Pancreas (tissue), 10 donors: Measurements from ENCODE around the gene C17orf100. TPM values are rescaled to one million over a fixed set of nuclear protein-coding genes. Genes with fewer than 3 reads are reported as not detected.
"Not testable (repeated sequence)": the region's sequence is repeated elsewhere in the genome, so short reads cannot be mapped to it uniquely, and the experiment has no call there.

Experiments
- ATAC-seq, 4 donors: fragments of 200-7000 bp; cut with Tn5 transposase; one replicate each; pipeline versions ENCODE4 v1.8.0 to v1.9.1; 2020; ENCODE audit warnings: mild to moderate bottlenecking in 4 of 4, moderate library complexity in 4 of 4
- DNase-seq, 6 donors: peaks; one replicate each; pipeline ENCODE4 v3.0.0-alpha.2; 2020
- FAIRE-seq: peaks from 2 replicates; lab custom pipeline; 2012; peaks lifted over from hg19 to GRCh38; lab: Jason Lieb, UNC
- H3K27ac ChIP-seq, 4 donors: fragments of 200-600 bp; sonication (generic); 1 replicate in 3 of 4; 2 replicates in 1 of 4; pipeline versions ENCODE4 v1.5.0 to v1.8.0; 2020
- H3K27me3 ChIP-seq, 4 donors: fragments of 200-600 bp; one replicate each; pipeline ENCODE4 v1.8.0; 2021
- H3K36me3 ChIP-seq, 3 donors: fragments of 200-600 bp; sonication (generic) in 1 of 3; one replicate each; pipeline versions ENCODE4 v1.5.0 to v1.8.0; 2020 to 2021
- H3K4me1 ChIP-seq, 3 donors: fragments of 200-600 bp; one replicate each; pipeline ENCODE4 v1.8.0; 2021
- H3K4me3 ChIP-seq, 4 donors: fragments of 200-600 bp; sonication (generic) in 2 of 4; one replicate each; pipeline versions ENCODE4 v1.5.0 to v1.8.0; 2020 to 2021
- H3K9me3 ChIP-seq, 4 donors: fragments of 200-600 bp; one replicate each; pipeline ENCODE4 v1.8.0; 2021
- CTCF ChIP-seq, 4 donors: fragments of 200-600 bp; sonication (generic) in 3 of 4; IDR thresholded peaks; one replicate each; pipeline versions ENCODE4 v1.5.0 to v1.8.0; 2021; ENCODE audit warnings: antibody characterized with exemption in 4 of 4
- WGBS, 2 donors: extraction: QIAGEN DNeasy Blood & Tissue Kit; methylation state at CpG; one replicate each; pipeline ENCODE4 v1.1.7; 2013; 5-methylcytosine and 5-hydroxymethylcytosine counted together
- intact Hi-C, 3 donors: fragments of 100-400 bp; cut with DNase I; formaldehyde crosslinking; loops; one replicate each; pipeline versions ENCODE4 v1.11.1 to v1.14.2; 2022
- polyA plus RNA-seq, 2 donors: library from polyadenylated mRNA; stranded (reverse); fragments of 200-250 nt; gene quantifications; one replicate each; pipeline ENCODE4 v1.2.3, GENCODE V29; 2013
- total RNA-seq, 6 donors: library from RNA; stranded (reverse); fragmentation: NEBNext Ultra II Directional in 4 of 6; extraction: Animal tissue kit (Norgen Biotek cat#: 25700) in 4 of 6; gene quantifications; one replicate each; pipeline versions ENCODE4 v1.2.1 to v1.2.4, GENCODE V29; 2021 to 2023
- donor health status: healthy with polysubstance abuse.
- donor health status: DM: no; HTN: no; CAD: no; lungs with moderate emphysema.
- donor health status: DM: no; HTN: no; CAD: no.
- donor health status: control.
- donor health status: control.
- donor health status: Bipolar disorder and iron deficiency.
- donor health status: DM: yes; HTN: yes; CAD: no.
- donor health status: DM: no; HTN: no; CAD: no.
- donor health status: DM: no; HTN: no; CAD: no.
- donor health status: DM: yes; HTN: yes; CAD: no.

Gene C17orf100
- total and polyA plus RNA-seq, 8 donors = 0.91 to 5.8 (median 2.4) TPM

GRCh38 chr17:6657633-6658287 is 6.2 kb downstream of the C17orf100 start:
- ATAC-seq = no peak
- 87 to 88% methylated on average over 18 of the region's 18 CpGs for WGBS, 2 donors
- no peaks in the 10 kb centered on the region for H3K36me3 ChIP-seq
- H3K4me3 ChIP-seq = no peak overlapping the region
- no peaks in the 10 kb centered on the region for H3K27me3 ChIP-seq
- DNase-seq = no peak
- no peak overlapping the region for H3K27ac ChIP-seq
- peaks cover under 1 to 15% (median 12%) of the 10 kb centered on the region in 3 donors for H3K4me1 ChIP-seq
- H3K9me3 ChIP-seq = no peaks in the 10 kb centered on the region
- no peak for TF ChIP-seq CTCF (IDR thresholded peaks at IDR 0.05)
- FAIRE-seq = no peak
- intact Hi-C loops = no loop called here

- H3K4me1 ChIP-seq, H3K27ac ChIP-seq, H3K4me3 ChIP-seq, FAIRE-seq, ATAC-seq, H3K27me3 ChIP-seq, H3K9me3 ChIP-seq, intact Hi-C loops, DNase-seq, H3K36me3 ChIP-seq: not testable (repeated sequence)
- 85 to 92% methylated on average over 2 to 5 of the region's 5 CpGs for WGBS, 2 donors
Observed at GRCh38 chr17:6658411-6658810, 6.8 kb downstream of the C17orf100 start.

- H3K27me3 ChIP-seq = no peaks in the 10 kb centered on the region
- FAIRE-seq (no peak), DNase-seq (no peak), ATAC-seq (peak in 1 of 4 donors; percentile 15)
- TF ChIP-seq CTCF (IDR thresholded peaks at IDR 0.05) = no peak
- no peaks in the 10 kb centered on the region for H3K36me3 ChIP-seq
- no peak overlapping the region for H3K4me3 ChIP-seq
- WGBS, 2 donors = 86 to 91% methylated on average over 9 of the region's 9 CpGs
- no peaks in the 10 kb centered on the region for H3K4me1 ChIP-seq
- intact Hi-C loops = loop anchor here in 2 of 3 donors (10.0 kb wide), 2 partner anchors 185 to 345 kb away; no protein-coding TSS in a partner anchor
- no peaks in the 10 kb centered on the region for H3K9me3 ChIP-seq
- no peak overlapping the region for H3K27ac ChIP-seq
Observed at GRCh38 chr17:6660101-6660500, 8.5 kb downstream of the C17orf100 start.

- WGBS, 2 donors = 72 to 78% methylated on average over 10 to 11 of the region's 11 CpGs
- H3K4me1 ChIP-seq = no peaks in the 10 kb centered on the region
- no peak for DNase-seq
- H3K9me3 ChIP-seq = no peaks in the 10 kb centered on the region
- peak in 1 of 4 donors; percentile 63 for ATAC-seq
- H3K4me3 ChIP-seq = no peak overlapping the region
- no peak overlapping the region for H3K27ac ChIP-seq
- H3K27me3 ChIP-seq = no peaks in the 10 kb centered on the region
- no peaks in the 10 kb centered on the region for H3K36me3 ChIP-seq
- FAIRE-seq = no peak
- TF ChIP-seq CTCF (IDR thresholded peaks at IDR 0.05) = no peak
- intact Hi-C loops = loop anchor here in 2 of 3 donors (10.0 kb wide), 2 partner anchors 184 to 344 kb away; no protein-coding TSS in a partner anchor
Observed at GRCh38 chr17:6660805-6661463, 9.4 kb downstream of the C17orf100 start.

- TF ChIP-seq CTCF (IDR thresholded peaks at IDR 0.05) = no peak
- Histone ChIP-seq H3K27ac (no peak overlapping the region), H3K4me1 (peaks cover 0 to 4% (median 0%) of the 10 kb centered on the region in 3 donors), H3K9me3 (no peaks in the 10 kb centered on the region), H3K27me3 (no peaks in the 10 kb centered on the region), H3K4me3 (no peak overlapping the region), H3K36me3 (no peaks in the 10 kb centered on the region)
- intact Hi-C loops = loop anchor here in 2 of 3 donors (10.0 kb wide), 2 partner anchors 183 to 343 kb away; no protein-coding TSS in a partner anchor
- ATAC-seq (no peak), DNase-seq (no peak), FAIRE-seq (no peak)
- 68 to 75% methylated on average over 2 of the region's 2 CpGs for WGBS, 2 donors
Observed at GRCh38 chr17:6661464-6661848, 9.9 kb downstream of the C17orf100 start.

GRCh38 chr17:6663200-6663599 is 11.6 kb downstream of the C17orf100 start:
- FAIRE-seq, ATAC-seq: not testable (repeated sequence)

More at GRCh38 chr17:6663200-6663599, 11.6 kb downstream of the C17orf100 start:
- H3K4me1 ChIP-seq, DNase-seq, H3K9me3 ChIP-seq, H3K4me3 ChIP-seq, H3K27me3 ChIP-seq, H3K36me3 ChIP-seq, H3K27ac ChIP-seq: not testable (repeated sequence)
- intact Hi-C loops = loop anchor here in 2 of 3 donors (10.0 kb wide), 2 partner anchors 182 to 342 kb away; no protein-coding TSS in a partner anchor
- 89 to 91% methylated on average over 14 of the region's 14 CpGs for WGBS, 2 donors
